ENCODE data around the gene TFF1. TPM values are rescaled to one million over a fixed set of nuclear protein-coding genes. Genes with fewer than 3 reads are reported as not detected.

Gene TFF1
- total RNA-seq, 1 experiment from 2014 or later, result 2.2 TPM

DNA sequence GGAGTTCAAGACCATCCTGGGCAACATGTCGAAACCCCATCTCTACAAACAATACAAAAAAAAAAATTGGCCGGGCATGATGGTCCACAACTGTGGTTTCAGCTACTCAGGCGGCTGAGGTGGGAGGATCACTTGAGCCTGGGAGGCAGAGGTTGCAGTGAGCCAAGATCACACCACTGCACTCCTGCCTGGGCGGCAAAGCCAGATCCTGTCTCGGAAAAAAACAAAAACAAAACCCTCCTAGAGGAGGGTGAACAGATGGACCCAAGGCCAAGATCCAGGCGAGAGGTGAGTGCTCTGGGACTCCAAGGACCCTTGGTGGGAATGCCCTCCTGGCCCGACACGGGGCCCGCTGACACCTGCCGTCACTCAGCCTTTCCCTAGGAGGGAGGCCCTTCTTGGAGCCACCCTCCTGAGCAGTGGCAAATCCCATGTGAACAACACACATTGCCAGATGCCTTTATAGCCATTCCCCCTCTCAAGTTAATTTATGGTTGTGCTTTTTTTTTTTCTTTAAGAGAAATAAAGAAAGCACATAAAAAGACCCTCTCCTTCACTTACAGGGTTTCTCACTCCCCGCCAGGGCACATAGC is 15.9 kb downstream of the TFF1 start:
- Histone ChIP-seq H3K9me2 (ENCODE audit: insufficient read depth) (no peaks in the 10 kb centered on the region), H3K4me1 (replicated peaks; ENCODE audit: insufficient read depth) (peaks cover 10% of the 10 kb centered on the region; the same call in 1 of the 2 replicates), H3K4me2 (peak overlapping the region; percentile 21; the same call in 1 of the 2 replicates), H3K27me3 (ENCODE audit: insufficient read depth, low read depth) (no peaks in the 10 kb centered on the region), H3F3A (ENCODE audit: insufficient read depth, low read depth) (no peaks in the 10 kb centered on the region), H3K36me3 (ENCODE audit: low read depth) (no peaks in the 10 kb centered on the region), H2AFZ (no peak overlapping the region), H3K79me2 (ENCODE audit: low read depth) (no peaks in the 10 kb centered on the region), H3K27ac (peak overlapping the region; percentile 53; the same call in 1 of the 2 replicates), H3K9me3 (ENCODE audit: insufficient read depth, low read depth) (no peaks in the 10 kb centered on the region), H4K20me1 (ENCODE audit: insufficient read depth) (no peaks in the 10 kb centered on the region), H3K4me3 (no peak overlapping the region)
- intact Hi-C loops (cut with micrococcal nuclease; ENCODE audit: unreplicated experiment), result no loop called here
- TF ChIP-seq, protein P1, sequence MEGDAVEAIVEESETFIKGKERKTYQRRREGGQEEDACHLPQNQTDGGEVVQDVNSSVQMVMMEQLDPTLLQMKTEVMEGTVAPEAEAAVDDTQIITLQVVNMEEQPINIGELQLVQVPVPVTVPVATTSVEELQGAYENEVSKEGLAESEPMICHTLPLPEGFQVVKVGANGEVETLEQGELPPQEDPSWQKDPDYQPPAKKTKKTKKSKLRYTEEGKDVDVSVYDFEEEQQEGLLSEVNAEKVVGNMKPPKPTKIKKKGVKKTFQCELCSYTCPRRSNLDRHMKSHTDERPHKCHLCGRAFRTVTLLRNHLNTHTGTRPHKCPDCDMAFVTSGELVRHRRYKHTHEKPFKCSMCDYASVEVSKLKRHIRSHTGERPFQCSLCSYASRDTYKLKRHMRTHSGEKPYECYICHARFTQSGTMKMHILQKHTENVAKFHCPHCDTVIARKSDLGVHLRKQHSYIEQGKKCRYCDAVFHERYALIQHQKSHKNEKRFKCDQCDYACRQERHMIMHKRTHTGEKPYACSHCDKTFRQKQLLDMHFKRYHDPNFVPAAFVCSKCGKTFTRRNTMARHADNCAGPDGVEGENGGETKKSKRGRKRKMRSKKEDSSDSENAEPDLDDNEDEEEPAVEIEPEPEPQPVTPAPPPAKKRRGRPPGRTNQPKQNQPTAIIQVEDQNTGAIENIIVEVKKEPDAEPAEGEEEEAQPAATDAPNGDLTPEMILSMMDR (conservative IDR thresholded peaks at IDR 0.05), result no peak
- TF ChIP-seq EZH2 (IDR thresholded peaks at IDR 0.05; ENCODE audit: low read depth), result no peak
- POLR2A ChIA-PET (ENCODE audit: unreplicated experiment), result no interaction called here
- CTCF ChIA-PET, result no interaction called here
- DNase-seq, result no peak
- BruUV-seq (replicated peaks), result no TSS peak

GRCh38 chr21:42349420-42350317 is 16.7 kb downstream of the TFF1 start:
- Histone ChIP-seq H3K9me3 (ENCODE audit: insufficient read depth, low read depth) (no peaks in the 10 kb centered on the region), H2AFZ (no peak overlapping the region), H3F3A (ENCODE audit: insufficient read depth, low read depth) (no peaks in the 10 kb centered on the region), H3K79me2 (ENCODE audit: low read depth) (no peaks in the 10 kb centered on the region), H3K4me1 (replicated peaks; ENCODE audit: insufficient read depth) (peaks cover 10% of the 10 kb centered on the region; the same call in 1 of the 2 replicates), H3K36me3 (ENCODE audit: low read depth) (no peaks in the 10 kb centered on the region), H4K20me1 (ENCODE audit: insufficient read depth) (no peaks in the 10 kb centered on the region), H3K27me3 (ENCODE audit: insufficient read depth, low read depth) (no peaks in the 10 kb centered on the region), H3K4me3 (no peak overlapping the region), H3K9me2 (ENCODE audit: insufficient read depth) (no peaks in the 10 kb centered on the region), H3K4me2 (no peak overlapping the region), H3K27ac (no peak overlapping the region)
- POLR2A ChIA-PET (ENCODE audit: unreplicated experiment), result interaction anchor here (0.6 kb wide), 1 partner anchor 392 kb away, joined by 4 read pairs; no protein-coding TSS in a partner anchor
- CTCF ChIA-PET, result no interaction called here
- TF ChIP-seq, protein P1 (conservative IDR thresholded peaks at IDR 0.05), result no peak
- TF ChIP-seq EZH2 (IDR thresholded peaks at IDR 0.05; ENCODE audit: low read depth), result no peak
- intact Hi-C loops (cut with micrococcal nuclease; ENCODE audit: unreplicated experiment), result no loop called here
- no TSS peak for BruUV-seq (replicated peaks)
- DNase-seq, result no peak

DNA sequence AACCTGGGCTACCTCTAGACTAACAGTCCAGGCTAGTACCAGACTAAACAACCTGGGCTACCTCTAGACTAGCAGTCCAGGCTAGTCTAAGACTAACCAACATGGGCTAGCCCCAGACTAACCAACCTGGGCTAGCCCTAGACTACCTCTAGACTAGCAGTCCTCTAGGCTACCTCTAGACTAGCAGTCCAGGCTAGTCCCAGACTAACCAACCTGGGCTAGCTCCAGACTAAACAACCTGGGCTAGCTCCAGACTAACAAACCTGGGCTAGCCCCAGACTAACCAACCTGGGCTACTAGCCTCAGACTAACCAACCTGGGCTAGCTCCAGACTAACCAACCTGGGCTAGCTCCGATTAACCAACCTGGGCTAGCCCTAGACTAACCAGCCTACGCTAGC is 17.6 kb downstream of the TFF1 start:
- TF ChIP-seq, protein P1 (conservative IDR thresholded peaks at IDR 0.05), result no peak
- TF ChIP-seq EZH2 (IDR thresholded peaks at IDR 0.05; ENCODE audit: low read depth), result no peak
- Histone ChIP-seq H3F3A (ENCODE audit: insufficient read depth, low read depth) (no peaks in the 10 kb centered on the region), H3K4me3 (no peak overlapping the region), H3K27ac (no peak overlapping the region), H2AFZ (no peak overlapping the region), H3K36me3 (ENCODE audit: low read depth) (no peaks in the 10 kb centered on the region), H3K4me2 (no peak overlapping the region), H3K27me3 (ENCODE audit: insufficient read depth, low read depth) (no peaks in the 10 kb centered on the region), H3K9me3 (ENCODE audit: insufficient read depth, low read depth) (no peaks in the 10 kb centered on the region), H3K79me2 (ENCODE audit: low read depth) (no peaks in the 10 kb centered on the region), H4K20me1 (ENCODE audit: insufficient read depth) (no peaks in the 10 kb centered on the region), H3K9me2 (ENCODE audit: insufficient read depth) (no peaks in the 10 kb centered on the region), H3K4me1 (replicated peaks; ENCODE audit: insufficient read depth) (peaks cover 10% of the 10 kb centered on the region; the same call in 1 of the 2 replicates)
- DNase-seq, result no peak
- ChIA-PET POLR2A (ENCODE audit: unreplicated experiment) (interaction anchor here (0.6 kb wide), 1 partner anchor 393 kb away, joined by 4 read pairs; no protein-coding TSS in a partner anchor), CTCF (no interaction called here)
- no TSS peak for BruUV-seq (replicated peaks)
- intact Hi-C loops (cut with micrococcal nuclease; ENCODE audit: unreplicated experiment), result no loop called here
